MM.1S (cell line): ENCODE data around the gene GSAP.

Experiments
- DNase-seq: peaks from one replicate; pipeline ENCODE4 v3.0.0-alpha.2; 2015
- H2AFZ ChIP-seq: fragments of 300-600 bp; sonication (generic); 2 replicates; pipeline ENCODE4 v1.6.0; 2016; ENCODE audit warnings: antibody characterized with exemption, low read length
- H3F3A ChIP-seq: fragments of 300-600 bp; sonication (generic); 2 replicates; pipeline ENCODE4 v1.6.1; 2016; ENCODE audit warnings: mild to moderate bottlenecking, antibody characterized with exemption, low read length, moderate library complexity, mixed read lengths; ENCODE audit not compliant: insufficient read depth
- H3K27ac ChIP-seq: fragments of 300-600 bp; sonication (generic); 2 replicates; pipeline ENCODE4 v1.5.1; 2016; ENCODE audit warnings: mild to moderate bottlenecking, low read length
- H3K27me3 ChIP-seq: fragments of 300-600 bp; sonication (generic); replicated peaks from 2 replicates; pipeline ENCODE4 v1.6.0; 2016; ENCODE audit warnings: low read length; ENCODE audit not compliant: insufficient read depth
- H3K36me3 ChIP-seq: fragments of 300-600 bp; sonication (generic); replicated peaks from 2 replicates; pipeline ENCODE4 v1.6.1; 2016; ENCODE audit warnings: mild to moderate bottlenecking, low read length, mixed read lengths; ENCODE audit not compliant: insufficient read depth
- H3K4me1 ChIP-seq: fragments of 300-600 bp; sonication (generic); 2 replicates; pipeline ENCODE4 v1.6.1; 2016; ENCODE audit warnings: low read length, mixed read lengths
- H3K4me2 ChIP-seq: fragments of 300-600 bp; sonication (generic); 2 replicates; pipeline ENCODE4 v1.6.0; 2016; ENCODE audit warnings: low read depth, low read length
- H3K4me3 ChIP-seq: fragments of 300-600 bp; sonication (generic); 2 replicates; pipeline ENCODE4 v1.5.1; 2016; ENCODE audit warnings: low read length, mixed read lengths
- H3K79me2 ChIP-seq: fragments of 300-600 bp; sonication (generic); 2 replicates; pipeline ENCODE4 v1.6.1; 2016; ENCODE audit warnings: mixed run types, low read length, mixed read lengths
- H3K9ac ChIP-seq: fragments of 300-600 bp; sonication (generic); 2 replicates; pipeline ENCODE4 v1.6.1; 2016; ENCODE audit warnings: low read length, mixed read lengths
- H3K9me2 ChIP-seq: fragments of 300-600 bp; sonication (generic); replicated peaks from 2 replicates; pipeline ENCODE4 v1.6.1; 2016; ENCODE audit warnings: mild to moderate bottlenecking, low read length, mixed read lengths; ENCODE audit not compliant: insufficient read depth
- H3K9me3 ChIP-seq: fragments of 300-600 bp; sonication (generic); replicated peaks from 2 replicates; pipeline ENCODE4 v1.6.1; 2016; ENCODE audit warnings: mild to moderate bottlenecking, low read length, mixed read lengths; ENCODE audit not compliant: insufficient read depth
- H4K20me1 ChIP-seq: fragments of 300-600 bp; sonication (generic); 2 replicates; pipeline ENCODE4 v1.6.1; 2016; ENCODE audit warnings: mild to moderate bottlenecking, low read length, moderate library complexity, mixed read lengths; ENCODE audit not compliant: insufficient read depth
- EZH2 ChIP-seq: fragments of 300-600 bp; sonication (generic); optimal IDR thresholded peaks from 2 replicates; pipeline ENCODE3; 2017; ENCODE audit warnings: low read depth, mild to moderate bottlenecking, antibody characterized with exemption, low read length, mixed read lengths
- EZH2phosphoT487 ChIP-seq: fragments of 300-600 bp; sonication (generic); IDR thresholded peaks from 2 replicates; pipeline ENCODE4 v1.6.1; 2018; ENCODE audit warnings: antibody characterized with exemption, low read length
- TF ChIP-seq, protein P1 (sequence below): fragments of 300-600 bp; sonication (generic); IDR thresholded peaks from 2 replicates; pipeline ENCODE4 v1.5.1; 2016; ENCODE audit warnings: antibody characterized with exemption, low read length, mixed read lengths

Gene GSAP

GRCh38 chr7:77416621-77417371, 647 bp upstream of the GSAP start:
- peak; percentile 61 for DNase-seq
- no peaks in the 10 kb centered on the region for H3K36me3 ChIP-seq
- no peaks in the 10 kb centered on the region for H3K79me2 ChIP-seq
- peak overlapping the region; percentile 90 for H2AFZ ChIP-seq
- no peaks in the 10 kb centered on the region for H3K9me3 ChIP-seq
- peak overlapping the region; percentile 49; the same call in 1 of the 2 replicates for H3K27ac ChIP-seq
- peaks cover 10% of the 10 kb centered on the region; the same call in 1 of the 2 replicates for H3K4me1 ChIP-seq
- peak overlapping the region; percentile 73 for H3K4me3 ChIP-seq
- peak overlapping the region; percentile 75 for H3K4me2 ChIP-seq
- no peaks in the 10 kb centered on the region for H3K9me2 ChIP-seq
- no peaks in the 10 kb centered on the region for H4K20me1 ChIP-seq
- H3F3A ChIP-seq, result peaks cover 14% of the 10 kb centered on the region; the same call in 1 of the 2 replicates
- TF ChIP-seq, protein P1, sequence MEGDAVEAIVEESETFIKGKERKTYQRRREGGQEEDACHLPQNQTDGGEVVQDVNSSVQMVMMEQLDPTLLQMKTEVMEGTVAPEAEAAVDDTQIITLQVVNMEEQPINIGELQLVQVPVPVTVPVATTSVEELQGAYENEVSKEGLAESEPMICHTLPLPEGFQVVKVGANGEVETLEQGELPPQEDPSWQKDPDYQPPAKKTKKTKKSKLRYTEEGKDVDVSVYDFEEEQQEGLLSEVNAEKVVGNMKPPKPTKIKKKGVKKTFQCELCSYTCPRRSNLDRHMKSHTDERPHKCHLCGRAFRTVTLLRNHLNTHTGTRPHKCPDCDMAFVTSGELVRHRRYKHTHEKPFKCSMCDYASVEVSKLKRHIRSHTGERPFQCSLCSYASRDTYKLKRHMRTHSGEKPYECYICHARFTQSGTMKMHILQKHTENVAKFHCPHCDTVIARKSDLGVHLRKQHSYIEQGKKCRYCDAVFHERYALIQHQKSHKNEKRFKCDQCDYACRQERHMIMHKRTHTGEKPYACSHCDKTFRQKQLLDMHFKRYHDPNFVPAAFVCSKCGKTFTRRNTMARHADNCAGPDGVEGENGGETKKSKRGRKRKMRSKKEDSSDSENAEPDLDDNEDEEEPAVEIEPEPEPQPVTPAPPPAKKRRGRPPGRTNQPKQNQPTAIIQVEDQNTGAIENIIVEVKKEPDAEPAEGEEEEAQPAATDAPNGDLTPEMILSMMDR, result no peak
- TF ChIP-seq EZH2phosphoT487 (no peak), EZH2 (no peak)
- H3K9ac ChIP-seq, result peak overlapping the region; percentile 64
- H3K27me3 ChIP-seq, result no peaks in the 10 kb centered on the region

DNA sequence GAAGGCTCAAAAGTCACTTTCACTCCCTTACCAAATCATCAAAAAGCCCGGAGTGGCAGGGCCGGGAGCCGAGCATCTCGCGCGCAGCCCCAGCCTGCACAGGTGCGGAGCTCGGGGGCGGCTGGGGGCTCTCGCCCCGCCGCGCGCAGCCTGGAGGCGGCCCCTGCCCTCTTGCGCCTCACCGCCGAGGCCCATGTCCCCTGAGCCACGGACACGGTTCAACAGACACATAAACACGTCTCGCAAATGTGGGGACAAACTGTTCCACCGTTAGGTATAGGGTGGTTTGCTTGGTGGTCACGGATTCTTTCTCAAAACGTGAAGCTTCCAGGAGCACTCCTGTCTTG, 700 bp downstream of the GSAP start:
- H3K27ac ChIP-seq, result peak overlapping the region; percentile 49; the same call in 1 of the 2 replicates
- peak overlapping the region; percentile 73 for H3K4me3 ChIP-seq

GRCh38 chr7:77413861-77414424, 2.2 kb downstream of the GSAP start:
- peaks cover 10% of the 10 kb centered on the region; the same call in 1 of the 2 replicates for H3K4me1 ChIP-seq
- no peaks in the 10 kb centered on the region for H3K9me3 ChIP-seq
- H4K20me1 ChIP-seq, result no peaks in the 10 kb centered on the region
- no peak overlapping the region for H3K27ac ChIP-seq
- H3K4me3 ChIP-seq, result no peak overlapping the region
- H2AFZ ChIP-seq, result no peak overlapping the region
- no peak overlapping the region for H3K9ac ChIP-seq
- no peaks in the 10 kb centered on the region for H3K79me2 ChIP-seq
- DNase-seq, result no peak
- no peaks in the 10 kb centered on the region for H3K27me3 ChIP-seq
- TF ChIP-seq, protein P1, result no peak
- TF ChIP-seq EZH2phosphoT487 (no peak), EZH2 (no peak)
- no peaks in the 10 kb centered on the region for H3K9me2 ChIP-seq
- no peaks in the 10 kb centered on the region for H3K36me3 ChIP-seq
- no peak overlapping the region for H3K4me2 ChIP-seq
- H3F3A ChIP-seq, result peaks cover 14% of the 10 kb centered on the region; the same call in 1 of the 2 replicates

More for the DNA sequence above, 700 bp downstream of the GSAP start:
- H3K9me2 ChIP-seq, result no peaks in the 10 kb centered on the region
- H4K20me1 ChIP-seq, result no peaks in the 10 kb centered on the region
- H3K9ac ChIP-seq, result peak overlapping the region; percentile 64
- H2AFZ ChIP-seq, result peak overlapping the region; percentile 90
- H3K36me3 ChIP-seq, result no peaks in the 10 kb centered on the region
- H3K79me2 ChIP-seq, result no peaks in the 10 kb centered on the region
- H3K4me2 ChIP-seq, result peak overlapping the region; percentile 75
- H3K4me1 ChIP-seq, result peaks cover 10% of the 10 kb centered on the region; the same call in 1 of the 2 replicates
- TF ChIP-seq, protein P1, result no peak
- TF ChIP-seq EZH2phosphoT487 (no peak), EZH2 (no peak)
- no peak for DNase-seq
- H3K9me3 ChIP-seq, result no peaks in the 10 kb centered on the region
- peaks cover 14% of the 10 kb centered on the region; the same call in 1 of the 2 replicates for H3F3A ChIP-seq
- H3K27me3 ChIP-seq, result no peaks in the 10 kb centered on the region
